Measurements from ENCODE around the gene MBNL1.

GRCh38 chr3:152322756-152323155 is 54.0 kb downstream of the MBNL1 start:
- no peak for TF ChIP-seq CTCF (IDR thresholded peaks at IDR 0.05)
- TF ChIP-seq POLR2AphosphoS5 (IDR thresholded peaks at IDR 0.05; ENCODE audit: insufficient read depth in 1 of 2, low read depth in 1 of 2): no peak

All from vagina (tissue), 2 donors.